ENCODE results near the gene SARDH. TPM values are rescaled to one million over a fixed set of nuclear protein-coding genes. Genes with fewer than 3 reads are reported as not detected.

The SARDH gene
- total RNA-seq, 1 donor from 2014 or later, result 0.68 TPM

DNA sequence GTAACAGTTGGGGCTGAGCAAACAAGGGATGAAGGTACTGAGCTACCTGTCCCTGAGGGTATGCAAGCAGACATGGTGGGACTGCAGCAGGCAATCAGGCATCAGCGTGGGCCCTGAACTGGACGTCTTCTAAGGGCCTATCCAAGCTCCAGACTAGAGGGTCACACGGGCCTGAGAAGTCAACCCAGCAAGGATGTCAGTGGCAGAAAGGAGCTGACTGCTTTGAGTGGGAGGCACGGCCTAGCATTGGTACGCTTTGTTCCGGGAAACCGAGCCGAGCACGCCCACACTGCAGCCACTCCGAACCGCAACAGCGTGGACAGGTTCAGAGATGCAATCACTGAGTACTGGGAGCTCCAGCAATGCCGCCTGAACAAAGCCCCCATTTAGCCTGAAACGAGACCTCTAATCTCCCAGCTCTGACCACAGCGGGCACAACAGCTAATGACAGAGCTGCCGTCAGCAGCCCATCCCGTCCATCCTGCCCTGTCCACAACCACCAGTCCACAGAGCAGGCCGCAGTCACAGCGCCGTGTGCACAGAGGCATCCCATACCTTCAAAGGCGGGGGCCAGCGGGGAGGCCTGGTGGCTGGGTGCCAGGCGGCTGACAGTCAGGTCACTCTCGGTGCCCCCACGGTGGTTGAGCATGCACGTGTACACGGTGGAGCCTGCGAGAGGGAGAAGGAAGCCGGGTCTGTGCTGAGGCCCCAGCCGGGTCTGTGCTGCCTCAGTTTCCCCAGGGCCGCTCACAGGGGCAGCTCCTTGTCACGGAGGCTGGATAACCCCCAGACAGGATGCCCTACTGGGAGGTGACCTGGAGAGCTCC lies 44.2 kb downstream of the SARDH start:
- Mint-ChIP-seq H3K27me3 (peaks cover 13% of the 10 kb centered on the region), H3K27ac (no peak overlapping the region), H3K9me3 (no peaks in the 10 kb centered on the region), H3K36me3 (ENCODE audit: low read depth) (no peaks in the 10 kb centered on the region), H3K4me1 (peaks cover 2% of the 10 kb centered on the region), H3K4me3 (no peak overlapping the region)
- no peak for DNase-seq
- intact Hi-C loops (cut with micrococcal nuclease), result no loop called here

DNA sequence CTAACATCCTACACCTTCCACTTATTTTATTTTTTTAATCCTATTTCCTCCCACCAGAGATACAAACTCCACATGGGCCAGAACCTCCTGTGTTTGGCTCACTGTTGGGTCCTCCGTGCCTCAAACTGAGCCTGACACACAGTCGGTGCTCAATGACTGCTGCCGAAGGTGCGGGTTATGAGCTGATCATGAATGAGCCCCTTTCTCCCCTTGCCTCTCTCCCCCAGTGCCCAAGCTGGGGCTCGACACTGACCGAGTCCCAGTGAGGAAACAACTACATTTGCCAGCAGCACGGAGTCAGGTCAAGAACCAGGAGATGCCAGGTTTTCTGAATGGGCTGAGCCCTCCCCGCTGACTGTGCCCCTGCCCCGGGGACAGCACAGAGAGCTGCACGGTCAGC lies 45.0 kb downstream of the SARDH start:
- no peak overlapping the region for H3K27ac Mint-ChIP-seq
- H3K4me3 Mint-ChIP-seq, result no peak overlapping the region
- no peak for DNase-seq
- H3K27me3 Mint-ChIP-seq, result peaks cover 7% of the 10 kb centered on the region
- intact Hi-C loops (cut with micrococcal nuclease), result no loop called here
- no peaks in the 10 kb centered on the region for H3K9me3 Mint-ChIP-seq
- no peaks in the 10 kb centered on the region for H3K4me1 Mint-ChIP-seq
- no peaks in the 10 kb centered on the region for H3K36me3 Mint-ChIP-seq (ENCODE audit: low read depth)

DNA sequence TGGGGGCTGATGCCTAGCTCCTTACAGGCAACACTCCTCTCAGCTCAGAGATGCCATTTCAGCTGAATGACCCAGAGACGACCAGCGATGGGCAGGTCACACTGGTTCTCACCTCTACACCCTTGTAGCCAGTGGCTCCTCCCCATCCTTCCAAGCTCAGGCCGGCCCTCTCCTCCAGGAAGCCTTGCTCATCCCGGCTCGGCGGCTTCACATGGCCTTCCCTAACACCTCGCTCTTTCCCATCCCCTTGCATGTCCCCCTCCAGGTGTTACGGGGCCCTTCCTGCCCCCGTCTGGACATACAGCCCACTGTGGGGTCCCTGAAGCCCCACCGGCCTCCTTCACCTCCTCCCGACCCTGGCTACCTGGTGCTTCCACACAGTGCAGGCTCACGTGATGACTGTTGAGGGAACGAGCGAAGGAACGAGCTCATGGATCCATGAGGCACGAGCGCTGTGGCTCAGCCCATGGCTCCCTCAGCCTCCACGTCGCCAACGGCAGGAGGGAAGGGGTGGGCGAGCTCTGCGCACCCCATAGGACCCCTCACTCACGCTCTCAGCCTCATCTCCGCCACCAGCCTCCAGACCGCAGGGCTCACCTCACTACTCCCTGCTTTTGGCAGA lies 45.7 kb downstream of the SARDH start:
- no peak overlapping the region for H3K27ac Mint-ChIP-seq
- intact Hi-C loops (cut with micrococcal nuclease), result no loop called here
- no peaks in the 10 kb centered on the region for H3K9me3 Mint-ChIP-seq
- H3K27me3 Mint-ChIP-seq, result peaks cover 5% of the 10 kb centered on the region
- H3K4me3 Mint-ChIP-seq, result no peak overlapping the region
- H3K36me3 Mint-ChIP-seq (ENCODE audit: low read depth), result no peaks in the 10 kb centered on the region
- no peak for DNase-seq
- H3K4me1 Mint-ChIP-seq, result no peaks in the 10 kb centered on the region

DNA sequence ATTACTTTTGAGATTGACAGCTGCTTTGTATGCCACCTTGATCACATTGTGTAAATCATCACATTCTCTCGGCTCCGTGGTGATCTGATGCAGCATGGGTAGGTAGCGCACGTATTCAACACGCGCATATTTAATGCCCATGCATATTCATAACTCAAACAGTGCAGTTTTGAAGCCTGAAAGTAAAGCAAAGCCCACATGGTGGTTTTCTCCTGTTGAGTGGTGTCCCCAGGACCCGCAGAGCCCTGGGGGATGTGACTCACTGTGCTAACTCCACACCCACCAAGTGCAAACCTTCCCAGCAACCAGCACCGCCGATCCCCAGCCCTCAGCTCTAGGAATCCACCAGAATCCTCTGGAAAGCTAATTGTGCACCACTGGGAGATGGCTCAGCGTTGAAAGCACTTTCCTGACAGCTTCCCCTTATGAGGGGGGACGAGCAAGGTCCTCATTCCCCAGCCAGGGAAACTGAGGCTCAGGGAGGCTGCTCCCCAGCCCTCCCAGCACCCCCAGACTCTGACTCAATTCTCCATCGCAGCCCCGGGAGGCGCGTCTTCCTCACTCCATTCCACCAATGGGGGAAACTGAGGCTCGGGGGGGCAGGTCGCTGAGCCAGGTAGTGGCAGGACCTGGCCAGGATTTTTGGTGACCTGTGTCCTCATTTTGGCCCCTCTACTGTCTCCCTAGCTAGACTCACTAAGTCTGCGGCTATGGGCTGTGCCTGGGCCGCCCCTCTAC lies 46.4 kb downstream of the SARDH start:
- Mint-ChIP-seq H3K27ac (no peak overlapping the region), H3K27me3 (peaks cover 2% of the 10 kb centered on the region), H3K9me3 (no peaks in the 10 kb centered on the region), H3K4me3 (no peak overlapping the region), H3K4me1 (no peaks in the 10 kb centered on the region), H3K36me3 (ENCODE audit: low read depth) (no peaks in the 10 kb centered on the region)
- intact Hi-C loops (cut with micrococcal nuclease), result no loop called here
- DNase-seq, result no peak

DNA sequence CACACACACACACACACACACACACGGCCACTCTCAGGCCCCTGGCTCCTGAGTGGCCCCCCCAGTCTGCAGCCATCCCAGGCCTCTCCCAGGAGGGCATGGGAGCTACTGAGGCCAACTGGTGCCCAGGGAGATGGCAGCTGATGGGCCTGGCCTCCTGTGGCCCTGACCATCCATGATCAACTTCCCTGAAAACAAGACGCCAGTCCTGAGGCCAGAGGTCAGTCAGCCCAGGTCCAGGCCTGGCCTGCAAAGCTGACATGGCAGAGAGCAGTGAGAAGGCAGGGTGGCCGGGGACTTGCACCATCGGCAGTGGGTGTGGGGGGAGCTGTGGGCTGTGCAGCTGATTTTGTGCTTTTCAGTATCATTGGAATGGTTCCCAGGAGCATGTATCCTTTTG lies 47.0 kb downstream of the SARDH start:
- no peaks in the 10 kb centered on the region for H3K4me1 Mint-ChIP-seq
- DNase-seq, result no peak

DNA sequence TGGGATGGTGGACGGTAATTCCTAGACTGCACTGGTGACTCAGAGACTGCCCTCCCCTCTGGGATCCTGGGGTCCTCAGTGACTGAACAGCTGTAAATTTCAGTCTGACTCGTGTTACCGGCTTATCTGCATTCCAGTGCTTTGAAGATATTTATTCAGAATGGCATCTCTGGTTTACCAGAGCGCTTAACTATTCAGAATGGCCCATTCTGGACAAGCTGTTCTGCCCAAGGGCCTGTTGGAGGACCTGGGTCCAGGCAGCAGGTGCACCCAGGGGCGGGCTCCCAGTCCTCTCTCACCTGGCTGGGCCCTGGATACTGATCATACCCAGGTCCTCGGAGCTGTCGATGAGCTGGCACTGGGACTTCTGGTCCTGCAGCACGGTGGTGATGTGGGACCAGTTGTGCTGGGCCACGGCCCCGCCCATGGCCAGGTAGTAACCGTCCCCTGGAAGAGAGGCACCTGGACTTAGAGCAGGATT lies 48.0 kb downstream of the SARDH start:
- Mint-ChIP-seq H3K9me3 (no peaks in the 10 kb centered on the region), H3K4me1 (no peaks in the 10 kb centered on the region), H3K4me3 (no peak overlapping the region), H3K36me3 (ENCODE audit: low read depth) (no peaks in the 10 kb centered on the region), H3K27ac (no peak overlapping the region), H3K27me3 (no peaks in the 10 kb centered on the region)
- no peak for DNase-seq
- intact Hi-C loops (cut with micrococcal nuclease), result no loop called here

More for the DNA sequence above, 47.0 kb downstream of the SARDH start:
- Mint-ChIP-seq H3K27me3 (peaks cover 2% of the 10 kb centered on the region), H3K27ac (no peak overlapping the region), H3K9me3 (no peaks in the 10 kb centered on the region), H3K36me3 (ENCODE audit: low read depth) (no peaks in the 10 kb centered on the region), H3K4me3 (no peak overlapping the region)
- intact Hi-C loops (cut with micrococcal nuclease), result no loop called here

DNA sequence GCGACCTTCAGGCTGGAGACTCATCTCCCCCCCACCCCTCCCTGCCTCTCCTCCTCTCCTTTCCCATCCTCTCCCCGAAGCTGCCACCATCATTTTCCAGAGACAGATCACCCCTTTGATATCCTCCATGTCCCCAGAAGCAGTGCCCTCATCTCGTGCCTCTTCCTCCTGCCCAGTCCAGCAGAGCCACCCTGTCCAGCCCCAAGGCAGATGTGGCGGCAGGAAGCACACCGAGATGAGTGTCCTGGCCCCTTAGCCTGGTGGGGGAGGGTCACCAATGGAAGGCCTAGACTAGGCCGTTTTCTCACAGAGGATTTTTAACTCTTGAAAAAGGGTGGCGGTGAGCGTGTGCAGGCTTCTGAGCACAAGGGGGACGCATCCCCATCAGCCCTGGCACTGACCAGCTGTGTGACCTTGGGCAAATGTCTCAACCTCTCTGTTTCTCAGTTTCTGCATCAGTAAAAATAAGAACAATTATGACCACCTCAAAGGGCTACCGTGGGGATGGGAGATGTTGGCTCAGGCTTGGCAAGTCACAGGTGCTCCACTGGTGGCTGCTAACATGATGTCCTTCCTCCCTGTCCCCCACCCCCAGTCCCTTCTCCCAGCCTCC lies 48.9 kb downstream of the SARDH start:
- no peaks in the 10 kb centered on the region for H3K9me3 Mint-ChIP-seq
- H3K4me1 Mint-ChIP-seq, result peaks cover 2% of the 10 kb centered on the region
- intact Hi-C loops (cut with micrococcal nuclease), result no loop called here
- no peak overlapping the region for H3K4me3 Mint-ChIP-seq
- no peak overlapping the region for H3K27ac Mint-ChIP-seq
- no peaks in the 10 kb centered on the region for H3K27me3 Mint-ChIP-seq
- no peak for DNase-seq
- H3K36me3 Mint-ChIP-seq (ENCODE audit: low read depth), result no peaks in the 10 kb centered on the region

DNA sequence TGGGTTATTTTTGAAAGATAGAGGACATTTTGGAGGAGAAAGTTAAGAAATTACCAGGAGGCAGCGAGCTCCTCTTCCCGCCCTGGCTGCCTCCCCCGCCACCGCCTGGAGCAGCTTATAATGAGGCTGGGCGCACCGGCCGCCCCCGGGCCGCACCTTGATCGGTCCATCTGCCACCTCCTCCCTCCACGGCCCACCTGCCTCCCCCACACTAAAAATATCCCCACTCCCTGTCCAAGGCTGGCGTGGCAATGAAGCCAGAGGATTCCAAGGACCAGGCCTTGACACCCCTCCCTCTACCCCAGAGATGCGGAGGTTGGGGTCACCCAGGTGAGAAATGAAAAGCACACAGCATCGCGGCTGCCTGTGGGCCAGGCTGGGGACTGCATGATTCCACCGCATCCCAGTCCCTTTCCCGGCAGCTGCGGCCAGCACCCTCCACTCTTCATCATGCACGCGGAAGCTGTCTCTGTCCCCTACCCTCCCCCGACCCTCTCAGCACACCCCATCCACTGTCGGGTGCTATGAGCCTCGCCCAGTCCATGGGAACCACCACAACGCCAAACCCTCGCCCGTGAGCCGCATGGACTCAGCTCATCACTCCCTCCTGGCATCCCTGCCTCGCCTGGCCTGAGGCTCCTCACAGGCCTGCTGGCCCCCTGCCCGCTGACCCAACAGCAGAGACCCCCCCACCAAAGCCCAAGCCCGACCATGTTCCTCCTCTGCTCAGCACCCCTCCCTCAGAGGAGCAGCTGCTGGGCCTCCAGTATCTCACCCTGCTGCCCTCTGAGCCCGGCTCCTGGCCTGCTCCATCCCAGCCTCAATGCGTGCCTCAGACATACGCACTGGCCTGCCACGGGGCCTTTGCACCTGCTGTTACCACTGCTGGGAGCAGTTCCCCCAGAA lies 50.0 kb downstream of the SARDH start:
- Mint-ChIP-seq H3K4me1 (peaks cover 13% of the 10 kb centered on the region), H3K27me3 (no peaks in the 10 kb centered on the region), H3K4me3 (no peak overlapping the region), H3K9me3 (no peaks in the 10 kb centered on the region), H3K36me3 (ENCODE audit: low read depth) (no peaks in the 10 kb centered on the region), H3K27ac (no peak overlapping the region)
- intact Hi-C loops (cut with micrococcal nuclease), result loop anchor here (2.0 kb wide), 1 partner anchor 13 kb away; no protein-coding TSS in a partner anchor
- DNase-seq, result no peak

DNA sequence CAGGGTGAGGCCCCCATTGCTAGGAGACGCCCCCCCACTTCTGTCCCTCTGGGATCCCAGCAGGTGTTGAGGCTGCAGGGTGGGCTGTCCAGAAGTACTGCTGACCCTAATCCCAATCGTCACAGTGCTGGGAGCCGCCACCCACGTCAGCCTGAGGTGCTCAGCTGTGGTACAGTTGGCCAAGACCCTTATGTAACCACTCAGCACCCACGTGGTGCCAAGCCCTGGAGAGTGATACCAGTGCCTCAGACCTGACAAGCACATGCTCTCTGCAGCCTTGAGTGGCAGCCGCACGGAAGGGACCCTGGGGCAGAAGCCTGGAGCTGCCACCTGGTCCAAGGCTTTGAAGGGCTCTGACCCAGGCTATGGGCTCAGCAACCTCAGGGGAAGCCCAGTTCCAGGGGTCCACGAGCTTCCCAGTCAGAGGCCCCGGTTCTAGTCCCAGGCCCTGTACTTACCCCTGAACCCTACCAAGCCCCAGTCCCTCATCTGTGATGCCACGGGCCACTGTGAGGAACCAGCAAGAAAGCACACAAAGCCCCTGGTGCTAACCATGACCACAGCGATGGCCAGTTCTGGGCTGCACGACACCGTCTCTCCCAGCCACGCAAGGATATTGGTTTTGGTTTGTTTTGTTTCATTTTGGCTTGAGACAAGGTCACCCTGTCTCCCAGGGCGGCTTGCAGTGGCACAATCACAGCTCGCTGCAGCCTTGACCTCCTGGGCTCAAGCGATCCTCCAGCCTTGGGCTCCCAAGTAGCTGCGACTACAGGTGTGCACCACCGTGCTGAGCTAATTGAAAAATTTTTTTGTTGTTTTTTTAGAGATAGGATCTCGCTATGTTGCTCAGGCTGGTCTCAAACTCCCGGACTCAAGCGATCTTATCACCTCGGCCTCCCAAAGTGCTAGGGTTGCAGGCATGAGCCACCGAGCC lies 51.2 kb downstream of the SARDH start:
- H3K27ac Mint-ChIP-seq, result no peak overlapping the region
- H3K27me3 Mint-ChIP-seq, result no peaks in the 10 kb centered on the region
- no peaks in the 10 kb centered on the region for H3K9me3 Mint-ChIP-seq
- no peaks in the 10 kb centered on the region for H3K36me3 Mint-ChIP-seq (ENCODE audit: low read depth)
- peaks cover 17% of the 10 kb centered on the region for H3K4me1 Mint-ChIP-seq
- H3K4me3 Mint-ChIP-seq, result no peak overlapping the region
- no peak for DNase-seq
- intact Hi-C loops (cut with micrococcal nuclease), result loop anchor here (2.0 kb wide), 1 partner anchor 14 kb away; no protein-coding TSS in a partner anchor

DNA sequence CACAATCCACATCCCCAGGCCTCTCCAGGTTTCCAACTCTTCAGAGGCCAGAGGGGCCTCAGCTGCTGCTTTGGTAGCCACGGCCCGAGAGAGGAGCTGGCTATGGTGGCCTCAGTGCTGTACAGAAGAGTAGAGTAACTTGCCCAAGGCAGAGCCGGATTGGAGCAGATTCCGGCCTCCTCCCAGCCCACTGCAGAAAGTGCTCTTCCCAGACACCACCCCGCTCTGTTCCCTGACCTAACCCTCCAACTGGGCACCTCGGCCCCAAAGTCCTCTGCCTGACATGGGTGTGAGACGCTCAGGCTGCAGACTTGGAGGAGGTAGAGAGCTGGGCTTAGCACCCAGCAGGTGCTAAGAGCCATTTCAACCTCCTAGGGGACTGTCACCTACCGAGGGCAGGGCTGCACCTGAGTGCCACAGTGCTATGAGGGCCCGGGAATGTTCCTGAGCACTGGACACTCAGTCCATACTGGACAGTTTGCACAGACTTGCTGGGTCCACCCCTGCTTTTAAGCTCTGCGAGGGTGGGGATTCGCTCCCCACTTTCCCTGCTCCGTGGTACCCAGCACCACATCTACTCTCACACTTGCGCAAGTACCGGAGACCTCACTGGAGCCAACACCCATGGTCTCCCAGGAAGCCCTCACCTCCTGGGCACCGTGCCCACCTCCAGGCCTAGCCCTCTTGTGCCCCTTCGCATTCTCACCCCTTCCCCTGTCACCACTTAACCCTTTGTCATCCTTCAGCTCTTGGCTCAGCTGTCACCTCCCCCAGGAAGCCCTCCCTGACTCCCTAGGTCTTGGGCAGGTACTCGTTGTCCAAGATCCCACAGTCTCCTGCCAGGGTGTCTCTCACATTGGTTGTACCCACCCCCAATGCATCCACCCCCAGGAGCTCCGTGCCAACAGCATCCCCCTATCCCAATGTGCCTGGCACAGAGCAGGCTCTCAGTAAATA lies 52.2 kb downstream of the SARDH start:
- peak overlapping the region; percentile 59 for H3K27ac Mint-ChIP-seq

DNA sequence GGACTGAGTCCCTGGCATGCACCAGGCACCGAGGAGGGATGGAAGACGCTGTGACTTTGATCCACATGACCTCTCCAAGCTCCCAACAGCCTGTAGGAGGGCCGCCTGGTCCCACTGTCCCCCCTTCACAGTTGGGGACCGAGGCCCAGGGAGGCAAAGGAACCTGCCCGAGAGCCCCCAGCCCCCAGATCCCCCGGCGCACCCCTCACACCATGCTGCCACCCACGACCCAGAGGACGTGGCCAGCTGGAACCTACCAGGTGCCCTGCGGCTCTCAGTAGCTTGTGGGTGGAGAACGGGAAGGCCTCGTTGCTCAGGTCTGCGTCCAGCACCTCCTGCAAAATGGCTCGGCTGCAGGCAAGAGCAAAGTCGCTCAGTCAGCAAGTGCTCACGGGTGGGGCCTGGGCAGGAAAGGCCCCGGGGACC lies 53.2 kb downstream of the SARDH start:
- Mint-ChIP-seq H3K27me3 (no peaks in the 10 kb centered on the region), H3K4me3 (no peak overlapping the region), H3K9me3 (no peaks in the 10 kb centered on the region), H3K4me1 (peaks cover 20% of the 10 kb centered on the region), H3K27ac (no peak overlapping the region), H3K36me3 (ENCODE audit: low read depth) (no peaks in the 10 kb centered on the region)
- DNase-seq, result no peak
- intact Hi-C loops (cut with micrococcal nuclease), result no loop called here

More for the DNA sequence above, 52.2 kb downstream of the SARDH start:
- intact Hi-C loops (cut with micrococcal nuclease), result loop anchor here (2.0 kb wide), 1 partner anchor 15 kb away; no protein-coding TSS in a partner anchor
- Mint-ChIP-seq H3K4me1 (peaks cover 20% of the 10 kb centered on the region), H3K4me3 (no peak overlapping the region), H3K27me3 (no peaks in the 10 kb centered on the region), H3K36me3 (ENCODE audit: low read depth) (no peaks in the 10 kb centered on the region), H3K9me3 (no peaks in the 10 kb centered on the region)
- DNase-seq, result no peak

Data from activated CD4-positive, alpha-beta T cell treated with anti-CD3 and anti-CD28 coated beads, Interleukin-2, amount 10 ng/mL, durations not matched to agents 24 days and 14 days (primary cell).